KMS-11 (cell line): ENCODE measurements around the gene NR2F2.

Experiments used
- H2AFZ ChIP-seq: fragments of 200-600 bp; sonication (generic); 2 replicates; pipeline ENCODE4 v1.6.1; 2016; ENCODE audit warnings: antibody characterized with exemption, mixed run types, low read depth
- H3K27ac ChIP-seq: fragments of 200-600 bp; sonication (generic); 2 replicates; pipeline ENCODE4 v1.6.1; 2016; ENCODE audit warnings: mild to moderate bottlenecking, mixed run types
- H3K27me3 ChIP-seq: fragments of 200-600 bp; sonication (generic); 2 replicates; pipeline ENCODE4 v1.6.1; 2017; ENCODE audit warnings: mild to moderate bottlenecking, low read depth, mixed run types, moderate library complexity; ENCODE audit not compliant: insufficient read depth
- H3K36me3 ChIP-seq: fragments of 200-600 bp; sonication (generic); 2 replicates; pipeline ENCODE4 v1.6.1; 2017; ENCODE audit warnings: mild to moderate bottlenecking, mixed run types; ENCODE audit not compliant: insufficient read depth
- H3K4me1 ChIP-seq: fragments of 200-600 bp; sonication (generic); 2 replicates; pipeline ENCODE4 v1.6.1; 2016; ENCODE audit warnings: mild to moderate bottlenecking, low read depth, mixed run types; ENCODE audit not compliant: poor library complexity, severe bottlenecking
- H3K4me2 ChIP-seq: fragments of 200-600 bp; sonication (generic); 2 replicates; pipeline ENCODE4 v1.7.0; 2016; ENCODE audit warnings: mild to moderate bottlenecking, mixed run types
- H3K4me3 ChIP-seq: fragments of 200-600 bp; sonication (generic); IDR thresholded peaks from 2 replicates; pipeline ENCODE4 v1.6.1; 2017; ENCODE audit warnings: low read depth, low read length, mixed read lengths; ENCODE audit not compliant: insufficient read depth
- H3K79me2 ChIP-seq: fragments of 200-600 bp; sonication (generic); 2 replicates; pipeline ENCODE4 v1.6.1; 2016; ENCODE audit warnings: low read depth, mixed run types; ENCODE audit not compliant: insufficient read depth
- H3K9ac ChIP-seq: fragments of 200-600 bp; sonication (generic); 2 replicates; pipeline ENCODE4 v1.6.1; 2016; ENCODE audit warnings: mild to moderate bottlenecking, mixed run types
- H4K20me1 ChIP-seq: fragments of 200-600 bp; sonication (generic); 2 replicates; pipeline ENCODE4 v1.6.1; 2016; ENCODE audit warnings: mild to moderate bottlenecking, mixed run types; ENCODE audit not compliant: insufficient read depth
- CTCF ChIP-seq: fragments of 200-600 bp; sonication (generic); conservative IDR thresholded peaks from 2 replicates; pipeline ENCODE4 v1.6.1; 2017; ENCODE audit warnings: low read depth, mild to moderate bottlenecking, antibody characterized with exemption, low read length, moderate library complexity, mixed read lengths

NR2F2 gene

DNA sequence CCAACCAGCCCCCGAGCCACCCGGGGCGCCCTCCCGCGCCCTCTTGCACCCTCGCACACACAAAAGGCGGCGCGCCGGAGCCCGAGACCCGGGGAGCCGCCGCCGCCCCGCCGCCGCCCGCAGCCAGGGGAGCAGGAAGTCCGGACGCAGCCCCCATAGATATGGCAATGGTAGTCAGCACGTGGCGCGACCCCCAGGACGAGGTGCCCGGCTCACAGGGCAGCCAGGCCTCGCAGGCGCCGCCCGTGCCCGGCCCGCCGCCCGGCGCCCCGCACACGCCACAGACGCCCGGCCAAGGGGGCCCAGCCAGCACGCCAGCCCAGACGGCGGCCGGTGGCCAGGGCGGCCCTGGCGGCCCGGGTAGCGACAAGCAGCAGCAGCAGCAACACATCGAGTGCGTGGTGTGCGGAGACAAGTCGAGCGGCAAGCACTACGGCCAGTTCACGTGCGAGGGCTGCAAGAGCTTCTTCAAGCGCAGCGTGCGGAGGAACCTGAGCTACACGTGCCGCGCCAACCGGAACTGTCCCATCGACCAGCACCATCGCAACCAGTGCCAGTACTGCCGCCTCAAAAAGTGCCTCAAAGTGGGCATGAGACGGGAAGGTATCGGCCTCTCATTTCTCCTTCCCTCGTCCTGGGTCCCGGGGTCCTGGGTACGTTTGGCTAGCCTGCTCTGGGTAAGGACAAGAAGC is 1.6 kb downstream of the NR2F2 start:
- Histone ChIP-seq H3K36me3 (no peaks in the 10 kb centered on the region), H3K4me2 (peak overlapping the region; percentile 45), H3K27ac (peak overlapping the region; percentile 78), H2AFZ (no peak overlapping the region), H3K9ac (peak overlapping the region; percentile 68), H3K4me3 (no peak overlapping the region), H4K20me1 (no peaks in the 10 kb centered on the region), H3K27me3 (no peaks in the 10 kb centered on the region), H3K79me2 (peaks cover 29% of the 10 kb centered on the region), H3K4me1 (peaks cover 59% of the 10 kb centered on the region)
- TF ChIP-seq CTCF: no peak

- peak overlapping the region; percentile 68; the same call in 1 of the 2 replicates for H3K9ac ChIP-seq
- H3K27me3 ChIP-seq: no peaks in the 10 kb centered on the region
- H3K4me3 ChIP-seq: no peak overlapping the region
- H3K36me3 ChIP-seq: no peaks in the 10 kb centered on the region
- H3K79me2 ChIP-seq: peaks cover 33% of the 10 kb centered on the region
- no peak overlapping the region for H3K27ac ChIP-seq
- no peak overlapping the region for H2AFZ ChIP-seq
- H3K4me1 ChIP-seq: peaks cover 55% of the 10 kb centered on the region
- H4K20me1 ChIP-seq: no peaks in the 10 kb centered on the region
- TF ChIP-seq CTCF: no peak
- H3K4me2 ChIP-seq: peak overlapping the region; percentile 39
These were observed 2.2 kb downstream of the NR2F2 start for GRCh38 chr15:96332637-96333121.

- no peak overlapping the region for H2AFZ ChIP-seq
- no peak overlapping the region for H3K4me3 ChIP-seq
- no peaks in the 10 kb centered on the region for H3K27me3 ChIP-seq
- no peak overlapping the region for H3K27ac ChIP-seq
- no peaks in the 10 kb centered on the region for H4K20me1 ChIP-seq
- TF ChIP-seq CTCF: no peak
- peaks cover 33% of the 10 kb centered on the region for H3K79me2 ChIP-seq
- no peak overlapping the region for H3K9ac ChIP-seq
- H3K4me1 ChIP-seq: peaks cover 56% of the 10 kb centered on the region
- H3K36me3 ChIP-seq: no peaks in the 10 kb centered on the region
- peak overlapping the region; percentile 39 for H3K4me2 ChIP-seq
These were observed 2.9 kb downstream of the NR2F2 start for GRCh38 chr15:96333131-96334016.

GRCh38 chr15:96334017-96334704 is 3.7 kb downstream of the NR2F2 start:
- Histone ChIP-seq H4K20me1 (no peaks in the 10 kb centered on the region), H3K27ac (no peak overlapping the region), H3K9ac (no peak overlapping the region), H3K79me2 (peaks cover 38% of the 10 kb centered on the region), H3K27me3 (no peaks in the 10 kb centered on the region), H3K36me3 (no peaks in the 10 kb centered on the region), H3K4me3 (no peak overlapping the region), H2AFZ (no peak overlapping the region), H3K4me1 (peaks cover 60% of the 10 kb centered on the region), H3K4me2 (peak overlapping the region; percentile 67; the same call in 1 of the 2 replicates)
- no peak for TF ChIP-seq CTCF
